HTR-8/SVneo (cell line): Measurements from ENCODE around the gene CLDN1.
A peak's percentile ranks its signal among the peaks of the same experiment; 100 is the strongest.
"Not testable (repeated sequence)": the region's sequence is repeated elsewhere in the genome, so short reads cannot be mapped to it uniquely, and the experiment has no call there.

Experiments used
- DNase-seq: peaks from one replicate; pipeline ENCODE4 v3.0.0; 2011; ENCODE audit warnings: low spot score, mixed read lengths; ENCODE audit not compliant: insufficient read length
- FAIRE-seq: peaks from 2 replicates; lab custom pipeline; 2011; peaks lifted over from hg19 to GRCh38; lab: Jason Lieb, UNC

The CLDN1 gene

DNA sequence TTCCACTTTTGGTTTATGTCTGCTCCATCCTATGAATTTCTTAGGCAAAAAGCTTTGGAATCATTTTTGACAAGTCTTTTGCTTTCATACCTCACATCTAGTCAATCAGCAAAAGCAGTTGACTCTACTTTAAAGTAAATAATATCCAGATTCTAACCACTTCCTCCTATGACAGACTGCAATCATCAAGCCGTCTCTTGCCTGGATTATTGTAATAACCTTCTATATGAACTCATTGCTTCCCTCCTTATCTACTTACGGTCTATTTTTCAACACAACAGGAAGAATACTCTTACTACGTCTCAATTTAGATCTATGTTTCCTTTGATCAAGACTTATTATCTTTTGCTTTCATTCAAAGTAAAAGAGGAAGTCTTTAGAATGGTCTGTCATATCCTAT is 20.7 kb downstream of the CLDN1 start:
- DNase-seq, result no peak
- FAIRE-seq, result no peak

DNA sequence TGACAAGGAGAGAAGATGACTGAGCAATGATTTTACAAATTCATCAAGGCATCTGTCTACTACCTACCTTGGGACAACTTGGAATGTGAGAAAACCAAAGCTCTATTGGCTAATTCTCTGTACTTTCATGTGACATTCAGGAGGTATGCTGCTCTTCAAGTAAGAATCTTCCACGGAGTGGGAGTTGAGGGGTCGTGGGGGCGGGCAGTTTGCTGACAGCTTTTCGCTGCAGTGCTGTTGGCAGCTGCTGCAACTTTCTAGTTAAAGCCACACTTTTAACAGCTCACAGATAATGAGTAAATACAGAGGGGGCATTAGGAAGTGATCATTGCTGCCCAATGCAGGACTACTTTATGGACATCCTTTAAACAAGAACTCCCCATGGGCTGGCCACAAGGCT is 22.3 kb downstream of the CLDN1 start:
- no peak for FAIRE-seq

DNA sequence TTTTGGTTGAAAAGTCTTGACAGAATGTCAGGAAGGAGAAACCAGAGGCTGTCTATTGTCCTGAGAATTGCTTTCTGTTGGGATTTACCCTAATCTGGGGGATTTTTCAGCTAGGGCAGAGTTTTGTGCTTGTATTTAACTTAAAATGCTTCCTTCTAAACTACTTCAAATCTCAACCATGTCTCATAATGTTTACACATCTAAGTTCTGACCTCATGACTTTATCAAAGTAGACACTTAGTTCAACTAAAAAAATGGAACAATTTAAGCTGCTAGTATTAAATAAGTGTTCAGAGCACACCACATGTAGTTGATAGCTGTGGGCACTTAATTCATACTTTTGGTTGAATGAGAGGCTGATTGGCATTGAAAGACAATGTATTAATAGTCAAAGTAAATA is 28.2 kb downstream of the CLDN1 start:
- DNase-seq, result no peak
- FAIRE-seq, result no peak

More for the DNA sequence above, 22.3 kb downstream of the CLDN1 start:
- no peak for DNase-seq

DNA sequence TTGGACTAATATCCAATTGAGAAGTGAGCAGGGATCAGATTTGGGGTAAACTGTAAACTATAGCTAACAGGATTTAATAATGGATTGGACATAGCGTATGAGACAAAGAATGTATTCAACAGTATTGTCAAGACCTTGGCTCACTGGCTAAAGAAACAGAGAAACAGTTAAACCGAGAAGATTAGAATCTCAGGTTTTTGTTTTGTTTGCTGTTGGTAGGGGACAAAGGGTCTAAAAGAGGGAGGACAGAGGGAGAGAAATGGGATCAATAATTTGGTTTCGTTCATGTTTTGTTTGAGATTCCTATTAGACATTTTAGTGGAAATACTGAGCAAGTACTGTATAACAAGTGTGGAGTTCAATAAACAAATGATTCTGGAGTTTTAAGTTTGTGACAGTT is 28.6 kb downstream of the CLDN1 start:
- no peak for FAIRE-seq
- DNase-seq, result no peak

DNA sequence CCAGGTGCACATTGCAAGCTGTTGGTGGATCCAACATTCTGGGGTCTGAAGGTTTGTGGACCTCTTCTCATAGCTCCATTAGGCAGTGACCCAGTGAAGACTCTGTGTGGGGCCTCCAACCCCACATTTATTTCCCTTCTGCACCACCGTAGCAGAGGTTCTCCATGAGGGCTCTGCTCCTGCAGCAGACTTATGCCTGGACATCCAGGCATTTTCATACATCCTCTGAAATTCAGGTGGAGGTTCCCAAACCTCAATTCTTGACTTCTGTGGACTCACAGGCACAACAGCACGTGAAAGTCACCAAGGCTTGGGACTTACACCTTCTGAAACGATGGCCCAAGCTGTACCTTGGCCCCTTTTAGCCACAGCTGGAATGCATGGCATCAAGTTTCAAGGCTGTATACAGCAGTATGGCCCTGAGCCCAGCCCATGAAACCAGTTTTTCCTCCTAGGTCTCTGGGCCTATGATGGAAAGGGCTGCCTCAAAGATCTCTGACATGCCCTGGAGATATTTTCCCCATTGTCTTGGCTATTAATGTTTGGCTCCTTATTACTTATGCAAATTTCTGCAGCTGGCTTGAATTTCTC is 30.2 kb downstream of the CLDN1 start:
- DNase-seq (no peak), FAIRE-seq (no peak)

DNA sequence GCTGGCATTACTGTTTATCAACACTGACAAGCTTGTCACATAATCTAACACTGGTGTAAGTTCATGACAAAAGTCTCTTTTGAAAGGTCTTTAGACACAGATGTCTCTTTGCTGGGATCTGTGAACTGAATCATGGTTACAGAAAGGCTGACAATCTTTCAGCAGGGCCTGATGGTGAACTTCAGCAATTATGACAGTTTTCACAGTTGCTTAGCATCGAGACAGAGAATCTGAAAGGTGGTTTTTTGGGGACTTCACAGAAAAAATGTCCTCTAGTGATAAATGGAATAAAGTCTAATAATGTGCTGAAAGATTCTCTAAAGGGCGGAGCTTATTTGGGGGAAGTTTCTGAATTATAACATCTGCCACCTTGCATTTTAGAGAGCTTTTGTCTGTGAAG is 32.3 kb downstream of the CLDN1 start:
- no peak for DNase-seq
- FAIRE-seq, result no peak

DNA sequence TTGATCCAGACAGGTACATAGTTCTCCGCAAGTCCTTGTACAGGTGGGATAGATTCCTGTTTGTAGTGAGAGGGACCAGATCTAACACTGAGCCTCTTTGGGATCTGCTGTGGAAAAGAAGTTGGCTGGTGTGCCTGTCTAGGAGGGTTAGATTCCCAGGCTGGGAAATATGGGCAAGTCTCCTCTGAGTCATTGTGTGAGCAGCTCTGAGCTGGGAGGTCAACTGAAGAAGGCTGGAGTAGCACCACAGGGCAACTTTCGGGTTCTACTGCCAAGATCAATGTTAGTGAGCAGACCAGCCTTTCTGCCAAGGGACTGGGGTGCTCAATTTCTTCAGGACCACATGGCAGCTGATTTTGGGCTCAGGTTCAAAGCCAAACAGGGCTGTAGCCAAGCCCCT is 33.4 kb downstream of the CLDN1 start:
- DNase-seq (no peak), FAIRE-seq (no peak)

DNA sequence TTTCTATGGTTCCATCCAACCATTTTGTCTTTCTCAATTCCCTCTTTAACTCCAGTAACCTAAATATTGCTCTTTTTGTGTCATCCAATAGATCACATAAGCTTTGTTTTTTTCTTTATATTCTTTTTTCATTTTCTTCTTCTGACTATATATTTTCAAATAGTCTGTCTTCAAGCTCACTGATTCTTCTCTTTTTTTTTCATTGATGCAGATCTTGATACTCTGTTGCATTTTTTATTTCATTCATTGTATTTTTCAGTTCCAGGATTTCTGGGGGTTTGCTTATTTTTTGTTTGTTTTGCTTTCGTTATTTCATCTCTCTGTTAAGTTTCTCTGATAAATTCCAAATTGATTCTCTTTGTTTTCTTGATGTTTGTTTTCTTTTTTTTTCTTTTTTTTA is 36.2 kb downstream of the CLDN1 start:
- DNase-seq, result no peak
- no peak for FAIRE-seq

DNA sequence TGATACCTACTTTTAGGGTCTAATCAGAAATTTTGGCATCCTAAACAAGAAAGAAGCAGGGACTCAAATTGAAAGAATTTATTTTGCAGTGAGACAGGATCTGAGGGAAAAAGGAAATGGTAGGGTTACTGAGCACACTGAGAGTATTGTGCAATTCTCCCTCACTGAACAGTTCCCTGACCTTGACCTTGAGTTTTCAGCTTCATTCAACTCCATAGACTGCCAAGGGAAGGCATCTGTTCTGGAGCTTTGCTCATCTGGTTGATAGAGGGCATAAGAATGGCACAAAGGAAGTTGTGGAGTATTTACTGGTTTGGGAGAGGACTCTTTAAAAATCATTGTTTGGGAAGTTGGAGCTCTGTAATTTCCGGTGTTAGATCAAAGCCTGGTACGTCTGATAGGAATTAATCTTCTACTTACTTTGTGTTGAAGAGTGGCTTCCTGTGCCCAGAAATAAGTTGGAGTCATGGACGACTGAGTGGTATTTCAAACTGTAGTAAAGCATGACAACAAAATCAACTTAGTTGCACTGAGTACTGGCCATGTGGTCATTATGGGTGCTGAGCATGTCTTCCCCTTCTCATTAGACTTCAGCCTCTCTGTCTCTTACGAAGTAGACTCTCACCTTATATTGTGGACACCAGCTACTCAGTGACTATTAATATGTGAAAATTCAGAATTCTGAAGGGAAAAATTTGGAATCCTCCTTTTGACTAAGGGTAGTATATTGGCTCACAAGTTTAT is 40.8 kb downstream of the CLDN1 start:
- FAIRE-seq, result peak; percentile 13
- DNase-seq, result no peak

DNA sequence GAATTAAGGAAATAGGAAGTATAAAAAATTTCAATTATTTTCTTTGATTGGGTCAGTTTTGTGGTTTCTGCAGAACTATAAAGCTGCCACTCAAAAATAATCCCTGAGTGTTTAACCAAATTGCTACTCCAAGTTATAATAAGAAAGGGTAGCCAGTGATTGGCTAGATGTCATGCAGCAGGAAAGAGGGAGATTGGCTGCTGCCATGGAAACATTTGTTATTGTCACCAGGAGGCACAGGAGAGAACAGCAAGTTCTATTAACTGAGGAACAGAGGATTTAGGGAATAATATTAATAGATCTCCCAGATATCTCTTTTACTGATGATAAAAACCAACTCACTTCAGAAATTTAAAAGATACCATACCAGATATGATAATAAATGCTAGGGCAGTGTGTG is 42.6 kb downstream of the CLDN1 start:
- FAIRE-seq (no peak), DNase-seq (no peak)

DNA sequence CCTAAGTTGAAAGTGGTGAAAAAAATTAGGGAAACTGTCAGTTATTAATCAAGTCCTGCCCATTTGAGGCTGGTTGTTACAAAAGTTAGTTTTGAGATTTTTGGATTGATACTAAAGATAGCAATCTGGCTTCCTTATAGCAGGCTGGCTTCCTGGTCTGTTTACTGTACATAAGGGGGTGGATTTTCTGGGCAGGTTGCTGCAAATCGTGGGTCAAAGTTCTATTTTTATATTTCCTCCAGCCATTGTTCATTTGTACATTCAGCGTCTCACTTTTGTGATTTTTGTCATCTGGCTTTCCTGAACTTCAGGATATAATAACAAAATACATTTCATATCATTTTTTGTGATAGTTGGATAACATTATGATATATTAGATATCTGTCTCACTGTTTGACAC is 49.5 kb downstream of the CLDN1 start:
- FAIRE-seq, result no peak
- DNase-seq, result no peak

DNA sequence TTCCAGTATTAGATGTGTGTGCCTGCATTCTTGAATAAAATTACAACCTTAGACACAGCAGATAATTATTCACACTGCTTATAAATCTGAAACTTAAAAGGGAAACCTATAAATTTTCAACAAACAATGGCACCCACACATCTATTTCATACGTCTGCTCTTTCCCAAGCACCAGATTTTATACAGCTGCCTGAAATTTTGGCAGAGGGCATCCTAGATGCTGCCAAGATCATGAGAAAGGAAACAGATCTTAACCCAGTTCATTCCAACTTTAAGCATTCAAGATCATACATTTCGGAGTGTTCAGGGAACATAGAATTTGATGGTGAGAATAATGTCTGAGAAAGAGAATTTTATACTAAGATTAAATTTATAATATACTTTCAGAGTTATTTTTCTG is 53.1 kb downstream of the CLDN1 start:
- no peak for FAIRE-seq
- no peak for DNase-seq

DNA sequence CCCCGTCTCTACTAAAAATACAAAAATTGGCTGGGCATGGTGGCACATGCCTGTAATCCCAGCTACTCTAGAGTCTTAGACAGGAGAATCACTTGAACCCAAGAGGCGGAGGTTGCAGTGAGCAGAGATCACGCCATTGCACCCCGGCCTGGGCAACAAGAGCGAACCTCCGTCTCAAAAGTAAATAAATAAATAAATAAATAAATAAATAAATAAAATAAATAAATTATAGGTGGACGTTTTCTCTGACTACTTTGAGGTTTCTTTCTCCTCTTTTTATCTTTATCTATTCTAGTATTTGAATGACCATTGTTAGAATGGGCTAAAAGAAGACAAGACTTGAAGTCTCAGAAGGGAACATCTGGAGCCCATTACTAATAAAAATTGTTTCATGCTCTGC is 54.8 kb downstream of the CLDN1 start:
- FAIRE-seq, DNase-seq: not testable (repeated sequence)

DNA sequence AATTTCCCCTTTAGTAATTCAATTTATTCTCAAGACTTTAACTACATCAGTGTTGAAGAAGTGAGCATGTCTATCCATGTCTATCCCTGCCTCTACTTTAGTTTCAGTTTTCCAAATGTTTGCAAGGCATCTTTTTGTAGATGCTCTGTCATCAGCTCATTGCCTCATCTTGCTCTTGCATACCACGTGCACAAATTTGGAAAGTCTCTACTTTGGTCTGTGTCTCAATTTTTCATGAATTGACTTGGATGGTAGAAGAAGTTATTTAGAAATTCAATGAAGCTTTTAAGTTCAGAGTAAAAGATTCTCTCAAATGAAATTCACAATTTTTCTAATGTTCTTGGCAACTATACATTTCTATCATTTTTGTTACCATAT is 55.3 kb downstream of the CLDN1 start:
- no peak for FAIRE-seq
- no peak for DNase-seq

DNA sequence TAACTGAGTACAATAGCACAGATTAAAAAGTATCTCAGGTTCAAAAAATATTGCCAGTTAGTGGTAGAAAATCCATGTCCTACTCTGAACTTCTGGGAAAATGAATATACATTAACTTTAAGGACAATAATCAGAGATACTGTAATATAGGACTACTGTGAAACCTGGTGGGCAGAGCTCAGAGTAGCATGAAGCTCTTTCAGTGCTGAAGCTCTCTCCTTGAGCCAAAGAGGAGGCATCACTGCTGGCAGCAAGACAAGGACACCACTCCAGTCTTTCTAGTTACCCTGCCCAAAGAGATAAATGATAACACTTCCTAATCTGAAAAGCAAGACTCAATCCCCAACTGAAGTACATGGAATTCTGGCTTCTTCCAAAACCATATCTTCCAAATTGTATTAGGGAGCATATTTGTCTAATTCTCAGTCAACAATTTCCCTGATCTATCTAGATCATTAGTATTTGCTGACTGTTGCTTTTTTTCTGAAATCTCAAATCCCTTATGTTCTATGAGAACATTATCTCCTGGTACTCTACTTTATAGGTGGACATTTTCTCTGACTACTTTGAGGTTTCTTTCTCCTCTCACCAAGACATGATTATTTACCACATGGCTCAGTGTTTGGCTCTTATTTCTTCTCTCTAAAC is 55.9 kb downstream of the CLDN1 start:
- no peak for DNase-seq
- no peak for FAIRE-seq

DNA sequence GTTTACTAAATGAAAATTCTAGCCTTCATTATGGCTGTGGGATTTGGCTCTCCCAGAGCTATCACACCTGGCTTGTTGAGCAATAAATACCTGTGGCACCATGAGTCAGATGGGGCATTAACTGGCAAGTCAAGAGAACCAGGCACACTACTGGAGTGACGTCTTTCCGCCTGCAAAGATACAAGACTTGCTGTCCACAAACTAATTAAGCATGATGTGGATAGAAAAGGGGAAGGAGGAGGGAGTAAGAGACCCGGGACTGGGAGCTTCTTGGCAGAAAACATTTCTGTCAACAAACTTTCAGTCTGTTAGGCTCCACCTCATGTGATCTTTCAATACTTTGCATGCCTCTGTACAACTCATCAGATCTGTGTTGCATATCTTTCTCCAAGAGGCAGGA is 56.5 kb downstream of the CLDN1 start:
- DNase-seq (peak; percentile 10), FAIRE-seq (no peak)

DNA sequence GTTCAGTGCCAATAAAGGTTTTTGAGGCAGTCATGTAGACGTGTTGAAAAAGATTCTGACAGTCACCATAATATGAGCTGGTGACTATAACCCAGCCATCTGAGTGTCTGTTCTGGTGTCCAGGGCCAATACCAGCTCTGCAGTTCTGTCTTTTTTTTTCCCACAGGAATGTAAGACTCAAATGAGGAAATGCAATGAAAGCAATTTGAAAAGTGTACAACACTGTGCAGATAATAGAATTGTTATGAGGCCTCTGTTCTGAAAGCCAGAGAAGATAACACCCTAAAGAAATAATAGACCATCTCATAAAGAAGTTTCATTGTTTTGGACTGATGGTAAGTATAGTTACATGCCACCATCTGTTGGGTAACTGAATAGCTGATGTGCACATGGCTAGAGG is 57.1 kb downstream of the CLDN1 start:
- no peak for DNase-seq
- no peak for FAIRE-seq

DNA sequence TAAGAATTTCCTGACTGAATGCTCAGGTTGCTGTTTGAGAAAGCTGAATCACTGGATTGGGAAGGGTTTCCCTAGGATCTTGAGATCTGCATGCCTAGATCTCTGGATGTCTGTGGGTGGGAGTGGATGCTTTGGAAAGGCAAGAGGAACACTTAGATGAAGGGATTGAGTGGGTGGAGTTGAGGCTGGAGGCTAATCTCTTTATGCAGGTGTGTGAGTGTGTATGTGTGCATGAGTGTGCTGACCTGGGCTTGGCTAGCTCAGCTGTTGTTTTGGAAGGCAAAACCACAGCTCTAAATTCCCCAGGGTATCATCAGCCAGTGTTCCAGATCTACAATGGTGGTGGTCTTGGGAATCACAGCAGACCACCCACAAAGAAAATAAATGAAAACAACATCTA is 60.5 kb downstream of the CLDN1 start:
- no peak for DNase-seq
- FAIRE-seq, result no peak

DNA sequence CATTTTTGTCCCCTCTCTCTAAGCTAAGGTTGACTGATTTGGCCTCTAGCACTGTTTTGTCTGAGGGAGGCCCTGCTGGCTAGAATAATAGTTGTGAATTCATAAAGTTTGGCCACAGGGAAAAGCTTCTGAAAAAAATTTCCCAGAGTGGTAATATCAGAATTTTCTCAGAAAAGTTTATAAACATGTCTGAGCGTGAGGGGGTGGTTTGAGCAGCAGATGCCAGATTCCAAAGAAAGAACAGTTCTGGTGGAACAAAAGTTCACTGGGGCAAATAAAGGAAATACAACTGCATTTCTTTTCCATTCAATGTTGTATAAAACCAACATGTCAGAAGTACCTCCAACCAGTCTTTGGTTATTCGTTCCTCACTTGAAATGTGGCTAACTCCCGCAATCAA is 61.2 kb downstream of the CLDN1 start:
- DNase-seq (no peak), FAIRE-seq (no peak)

DNA sequence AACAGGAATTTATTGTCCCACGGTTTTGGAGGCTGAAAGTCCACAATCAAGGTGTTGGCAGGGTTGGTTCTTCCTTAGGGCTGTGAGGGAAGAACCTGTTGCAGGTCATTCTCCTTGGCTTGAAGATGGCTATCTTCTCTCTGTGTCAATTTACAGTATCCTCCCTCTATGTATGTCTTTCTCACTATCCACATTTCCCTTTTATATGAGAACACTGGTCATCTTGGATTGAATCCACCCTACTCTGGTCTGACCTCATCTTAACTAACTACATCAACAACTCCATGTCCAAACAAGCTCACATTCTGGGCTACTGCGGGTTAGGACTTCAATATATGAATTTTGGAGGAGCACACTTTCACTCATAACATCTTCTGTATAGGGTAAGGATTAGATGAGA is 61.9 kb downstream of the CLDN1 start:
- DNase-seq (no peak), FAIRE-seq (no peak)

DNA sequence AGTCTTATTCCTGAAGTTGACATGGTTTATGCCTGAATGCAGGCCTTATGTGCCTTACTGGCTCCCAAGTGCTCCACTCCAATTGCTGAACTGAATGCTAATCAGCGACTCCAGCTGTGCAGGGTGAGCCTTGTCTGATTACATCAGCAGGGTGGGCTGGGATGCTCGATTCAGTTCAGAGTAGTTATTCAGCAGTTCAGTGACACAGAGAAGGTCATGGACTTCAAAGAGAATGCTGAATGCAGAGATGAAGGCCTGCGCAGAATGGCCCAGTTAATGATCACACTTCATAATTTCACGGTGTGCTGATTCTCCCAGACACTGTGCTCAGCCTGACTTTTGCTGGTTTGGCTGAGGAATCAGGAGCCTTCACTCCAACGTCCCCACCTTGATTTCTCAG is 63.6 kb downstream of the CLDN1 start:
- FAIRE-seq, result no peak
- no peak for DNase-seq
